Liver (tissue), 9 donors: ENCODE data around the gene SHC2. TPM values are rescaled to one million over a fixed set of nuclear protein-coding genes. Genes with fewer than 3 reads are reported as not detected.
"Not testable (repeated sequence)": the region's sequence is repeated elsewhere in the genome, so short reads cannot be mapped to it uniquely, and the experiment has no call there.

Source experiments
- DNase-seq: peaks from one replicate; pipeline ENCODE4 v3.0.0-alpha.2; 2017; ENCODE audit warnings: low spot score
- H3K27ac ChIP-seq, 2 donors: one replicate each; pipeline ENCODE4 v1.7.0; 2013; ENCODE audit warnings: inconsistent platforms in 2 of 2, low read length in 2 of 2, control low read depth in 1 of 2, low read depth in 1 of 2, mild to moderate bottlenecking in 1 of 2
- H3K27me3 ChIP-seq, 4 donors: one replicate each; pipeline versions ENCODE4 v1.6.1 to v1.7.0; 2013; ENCODE audit warnings: low read length in 3 of 4, inconsistent platforms in 1 of 4, mild to moderate bottlenecking in 1 of 4, moderate library complexity in 1 of 4; ENCODE audit not compliant: control insufficient read depth in 4 of 4, insufficient read depth in 4 of 4
- H3K36me3 ChIP-seq, 4 donors: one replicate each; pipeline versions ENCODE4 v1.6.1 to v1.7.0; 2013; ENCODE audit warnings: low read length in 3 of 4, mild to moderate bottlenecking in 3 of 4, low read depth in 1 of 4, moderate library complexity in 1 of 4; ENCODE audit not compliant: control insufficient read depth in 4 of 4, insufficient read depth in 3 of 4
- H3K4me1 ChIP-seq, 4 donors: one replicate each; pipeline versions ENCODE4 v1.6.1 to v1.7.0; 2013; ENCODE audit warnings: low read length in 3 of 4, mild to moderate bottlenecking in 3 of 4, moderate library complexity in 1 of 4; ENCODE audit not compliant: control insufficient read depth in 4 of 4, insufficient read depth in 4 of 4
- H3K4me3 ChIP-seq, 3 donors: one replicate each; pipeline versions ENCODE4 v1.6.1 to v1.7.0; 2013; ENCODE audit warnings: low read length in 3 of 3, control low read depth in 1 of 3, low read depth in 1 of 3, mild to moderate bottlenecking in 1 of 3
- H3K9ac ChIP-seq, 2 donors: one replicate each; pipeline ENCODE4 v1.7.0; 2013; ENCODE audit warnings: low read length in 2 of 2, mild to moderate bottlenecking in 2 of 2, moderate library complexity in 2 of 2, control low read depth in 1 of 2, low read depth in 1 of 2
- H3K9me3 ChIP-seq, 4 donors: one replicate each; pipeline versions ENCODE4 v1.6.1 to v1.7.0; 2013; ENCODE audit warnings: low read length in 3 of 4; ENCODE audit not compliant: control insufficient read depth in 4 of 4
- FOXA2 ChIP-seq: IDR thresholded peaks from 2 replicates; pipeline ENCODE4 v1.6.1; 2016; ENCODE audit warnings: antibody characterized with exemption
- GABPA ChIP-seq, 2 donors: IDR thresholded peaks in 1 of 2; conservative IDR thresholded peaks in 1 of 2; 2 replicates each; pipeline ENCODE4 v1.6.1; 2016; ENCODE audit warnings: antibody characterized with exemption in 2 of 2, mild to moderate bottlenecking in 1 of 2, moderate library complexity in 1 of 2
- HNF4G ChIP-seq: IDR thresholded peaks from 2 replicates; pipeline ENCODE4 v1.6.1; 2016; ENCODE audit warnings: antibody characterized with exemption
- JUND ChIP-seq, 2 donors: IDR thresholded peaks; 2 replicates each; pipeline ENCODE4 v1.6.1; 2016; ENCODE audit warnings: antibody characterized with exemption in 2 of 2
- NR2F2 ChIP-seq: IDR thresholded peaks from 2 replicates; pipeline ENCODE4 v1.6.1; 2016; ENCODE audit warnings: antibody characterized with exemption
- RAD21 ChIP-seq, 2 donors: IDR thresholded peaks; 2 replicates each; pipeline ENCODE4 v1.6.1; 2016; ENCODE audit warnings: antibody characterized with exemption in 2 of 2, mild to moderate bottlenecking in 2 of 2
- SP1 ChIP-seq: IDR thresholded peaks from 2 replicates; pipeline ENCODE4 v1.6.1; 2018; ENCODE audit warnings: antibody characterized with exemption, mild to moderate bottlenecking
- YY1 ChIP-seq: IDR thresholded peaks from 2 replicates; pipeline ENCODE4 v1.6.1; 2016; ENCODE audit warnings: antibody characterized with exemption, mild to moderate bottlenecking
- WGBS: extraction: QIAGEN DNeasy Blood & Tissue Kit; methylation state at CpG from one replicate; pipeline ENCODE4 v1.1.7; 2013; 5-methylcytosine and 5-hydroxymethylcytosine counted together
- polyA plus RNA-seq, 2 donors: library from polyadenylated mRNA; stranded (reverse) in 1 of 2; unstranded in 1 of 2; fragments of 200-250 nt in 1 of 2; fragments of >200 nt in 1 of 2; fragmentation: Nextera tagmentation in 1 of 2; extraction: Ambion mirVana in 1 of 2; gene quantifications; one replicate each; pipeline versions ENCODE4 v1.2.1 to v1.2.3, GENCODE V29; 2013 to 2015
- total RNA-seq, 2 donors: library from RNA; depleted of rRNA; stranded (reverse); fragments of >200 nt; gene quantifications; one replicate each; pipeline ENCODE4 v1.2.3, GENCODE V29; 2014
- TF ChIP-seq, protein P1 (sequence below): fragments of 150-350 bp; IDR thresholded peaks from 2 replicates; pipeline ENCODE4 v1.5.1; 2017; ENCODE audit warnings: improper control_type of control experiment, low read depth, low read length; ENCODE audit not compliant: missing input control
- TF ChIP-seq, protein P2 (sequence below): IDR thresholded peaks from 2 replicates; pipeline ENCODE4 v1.6.1; 2016; ENCODE audit warnings: antibody characterized with exemption
- TF ChIP-seq, protein P3 (sequence below): IDR thresholded peaks from 2 replicates; pipeline ENCODE4 v1.6.1; 2016; ENCODE audit warnings: antibody characterized with exemption
- donor health status: healthy.
- donor health status: healthy.
- donor health status: healthy.
- donor health status: healthy.
- donor health status: healthy.

SHC2 gene
- total and polyA plus RNA-seq, 4 donors, result 15.6 to 43.0 (median 23.0) TPM

GRCh38 chr19:397321-397720 is 63.5 kb downstream of the SHC2 start:
- Histone ChIP-seq H3K4me1 (no peaks in the 10 kb centered on the region), H3K36me3 (no peaks in the 10 kb centered on the region), H3K27me3 (peaks cover 0 to 3% (median 0%) of the 10 kb centered on the region in 4 donors), H3K4me3 (no peak overlapping the region), H3K9me3 (no peaks in the 10 kb centered on the region), H3K27ac (no peak overlapping the region), H3K9ac (no peak overlapping the region)
- no peak for DNase-seq
- 72% methylated on average over 18 of the region's 18 CpGs for WGBS
- TF ChIP-seq YY1, result no peak
- TF ChIP-seq, protein P1, sequence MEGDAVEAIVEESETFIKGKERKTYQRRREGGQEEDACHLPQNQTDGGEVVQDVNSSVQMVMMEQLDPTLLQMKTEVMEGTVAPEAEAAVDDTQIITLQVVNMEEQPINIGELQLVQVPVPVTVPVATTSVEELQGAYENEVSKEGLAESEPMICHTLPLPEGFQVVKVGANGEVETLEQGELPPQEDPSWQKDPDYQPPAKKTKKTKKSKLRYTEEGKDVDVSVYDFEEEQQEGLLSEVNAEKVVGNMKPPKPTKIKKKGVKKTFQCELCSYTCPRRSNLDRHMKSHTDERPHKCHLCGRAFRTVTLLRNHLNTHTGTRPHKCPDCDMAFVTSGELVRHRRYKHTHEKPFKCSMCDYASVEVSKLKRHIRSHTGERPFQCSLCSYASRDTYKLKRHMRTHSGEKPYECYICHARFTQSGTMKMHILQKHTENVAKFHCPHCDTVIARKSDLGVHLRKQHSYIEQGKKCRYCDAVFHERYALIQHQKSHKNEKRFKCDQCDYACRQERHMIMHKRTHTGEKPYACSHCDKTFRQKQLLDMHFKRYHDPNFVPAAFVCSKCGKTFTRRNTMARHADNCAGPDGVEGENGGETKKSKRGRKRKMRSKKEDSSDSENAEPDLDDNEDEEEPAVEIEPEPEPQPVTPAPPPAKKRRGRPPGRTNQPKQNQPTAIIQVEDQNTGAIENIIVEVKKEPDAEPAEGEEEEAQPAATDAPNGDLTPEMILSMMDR, result no peak
- no peak for TF ChIP-seq FOXA2
- no peak for TF ChIP-seq RAD21 (IDR thresholded peaks at IDR 0.05)
- no peak for TF ChIP-seq JUND (IDR thresholded peaks at IDR 0.05)
- TF ChIP-seq, protein P2, sequence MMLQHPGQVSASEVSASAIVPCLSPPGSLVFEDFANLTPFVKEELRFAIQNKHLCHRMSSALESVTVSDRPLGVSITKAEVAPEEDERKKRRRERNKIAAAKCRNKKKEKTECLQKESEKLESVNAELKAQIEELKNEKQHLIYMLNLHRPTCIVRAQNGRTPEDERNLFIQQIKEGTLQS, result no peak
- TF ChIP-seq GABPA (IDR thresholded peaks at IDR 0.05 in 1 of 2, conservative IDR thresholded peaks at IDR 0.05 in 1 of 2), result no peak
- TF ChIP-seq SP1, result no peak
- TF ChIP-seq HNF4G, result no peak

- Histone ChIP-seq H3K27me3 (no peaks in the 10 kb centered on the region), H3K4me3 (no peak overlapping the region), H3K9ac (no peak overlapping the region), H3K4me1 (no peaks in the 10 kb centered on the region), H3K36me3 (no peaks in the 10 kb centered on the region), H3K27ac (no peak overlapping the region), H3K9me3 (no peaks in the 10 kb centered on the region)
- no peak for TF ChIP-seq FOXA2
- TF ChIP-seq HNF4G, result no peak
- TF ChIP-seq NR2F2, result no peak
- TF ChIP-seq, protein P2, result no peak
- TF ChIP-seq, protein P3, sequence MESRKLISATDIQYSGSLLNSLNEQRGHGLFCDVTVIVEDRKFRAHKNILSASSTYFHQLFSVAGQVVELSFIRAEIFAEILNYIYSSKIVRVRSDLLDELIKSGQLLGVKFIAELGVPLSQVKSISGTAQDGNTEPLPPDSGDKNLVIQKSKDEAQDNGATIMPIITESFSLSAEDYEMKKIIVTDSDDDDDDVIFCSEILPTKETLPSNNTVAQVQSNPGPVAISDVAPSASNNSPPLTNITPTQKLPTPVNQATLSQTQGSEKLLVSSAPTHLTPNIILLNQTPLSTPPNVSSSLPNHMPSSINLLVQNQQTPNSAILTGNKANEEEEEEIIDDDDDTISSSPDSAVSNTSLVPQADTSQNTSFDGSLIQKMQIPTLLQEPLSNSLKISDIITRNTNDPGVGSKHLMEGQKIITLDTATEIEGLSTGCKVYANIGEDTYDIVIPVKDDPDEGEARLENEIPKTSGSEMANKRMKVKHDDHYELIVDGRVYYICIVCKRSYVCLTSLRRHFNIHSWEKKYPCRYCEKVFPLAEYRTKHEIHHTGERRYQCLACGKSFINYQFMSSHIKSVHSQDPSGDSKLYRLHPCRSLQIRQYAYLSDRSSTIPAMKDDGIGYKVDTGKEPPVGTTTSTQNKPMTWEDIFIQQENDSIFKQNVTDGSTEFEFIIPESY, result no peak
- no peak for DNase-seq
- WGBS, result 84% methylated on average over 5 of the region's 5 CpGs
Measured at GRCh38 chr19:395467-395866, 65.4 kb downstream of the SHC2 start.

DNA sequence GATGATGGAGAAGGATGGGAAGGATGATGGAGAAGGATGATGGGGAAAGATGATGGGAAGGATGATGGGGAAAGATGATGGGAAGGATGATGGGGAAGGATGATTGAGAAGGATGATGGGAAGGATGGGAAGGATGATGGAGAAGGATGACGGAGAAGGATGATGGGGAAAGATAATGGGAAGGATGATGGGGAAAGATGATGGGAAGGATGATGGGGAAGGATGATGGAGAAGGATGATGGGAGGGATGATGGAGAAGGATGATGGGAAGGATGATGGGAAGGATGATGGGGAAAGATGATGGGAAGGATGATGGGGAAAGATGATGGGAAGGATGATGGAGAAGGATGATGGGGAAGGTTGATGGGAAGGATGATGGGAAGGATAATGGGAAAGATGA is 66.0 kb downstream of the SHC2 start:
- H3K4me3 ChIP-seq, H3K36me3 ChIP-seq, H3K27ac ChIP-seq, DNase-seq, H3K4me1 ChIP-seq, H3K9ac ChIP-seq, H3K27me3 ChIP-seq, H3K9me3 ChIP-seq: not testable (repeated sequence)
- WGBS, result 96% methylated on average over 1 of the region's 1 CpG

GRCh38 chr19:393560-393959 is 67.3 kb downstream of the SHC2 start:
- H3K27me3 ChIP-seq, DNase-seq, H3K9ac ChIP-seq, H3K9me3 ChIP-seq, H3K4me3 ChIP-seq, H3K27ac ChIP-seq, H3K36me3 ChIP-seq, H3K4me1 ChIP-seq: not testable (repeated sequence)
